Measurements from ENCODE around the gene GPC1.

DNA sequence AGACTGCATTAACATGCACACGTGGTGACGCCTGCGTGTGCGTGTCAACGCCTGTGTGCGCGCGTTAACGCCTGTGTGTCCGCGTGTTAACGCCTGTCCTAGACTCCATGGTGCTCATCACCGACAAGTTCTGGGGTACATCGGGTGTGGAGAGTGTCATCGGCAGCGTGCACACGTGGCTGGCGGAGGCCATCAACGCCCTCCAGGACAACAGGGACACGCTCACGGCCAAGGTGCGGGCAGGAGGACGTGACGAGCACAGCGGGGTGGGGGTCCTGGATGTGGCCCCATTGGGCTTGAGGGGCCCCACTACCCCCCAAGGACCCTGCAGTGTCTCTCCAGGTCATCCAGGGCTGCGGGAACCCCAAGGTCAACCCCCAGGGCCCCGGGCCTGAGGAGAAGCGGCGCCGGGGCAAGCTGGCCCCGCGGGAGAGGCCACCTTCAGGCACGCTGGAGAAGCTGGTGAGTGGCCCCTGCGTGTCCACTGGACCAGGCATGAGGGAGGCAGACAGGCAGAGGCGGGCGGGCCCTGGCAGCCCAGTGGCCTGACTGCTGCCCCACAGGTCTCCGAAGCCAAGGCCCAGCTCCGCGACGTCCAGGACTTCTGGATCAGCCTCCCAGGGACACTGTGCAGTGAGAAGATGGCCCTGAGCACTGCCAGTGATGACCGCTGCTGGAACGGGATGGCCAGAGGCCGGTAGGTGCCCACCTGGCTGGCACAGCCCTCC, 29.2 kb downstream of the GPC1 start:
- no peak for TF ChIP-seq POLR2A (IDR thresholded peaks at IDR 0.05)
- peak in 1 of 3 donors; percentile 13 for TF ChIP-seq POLR2AphosphoS5 (IDR thresholded peaks at IDR 0.05)
